HepG2 (cell line): ENCODE results near the gene CEP164. TPM values are rescaled to one million over a fixed set of nuclear protein-coding genes. Genes with fewer than 3 reads are reported as not detected.
A peak's percentile ranks its signal among the peaks of the same experiment; 100 is the strongest.

ENCODE experiments used
- FOSL2 ChIP-seq: sonication (generic); formaldehyde crosslinking; IDR thresholded peaks from 2 replicates; pipeline ENCODE4 v1.4.0; 2020; ENCODE audit warnings: missing genetic modification reagents
- FOXM1 ChIP-seq: sonication (generic); formaldehyde crosslinking; IDR thresholded peaks from 2 replicates; pipeline ENCODE4 v1.5.0; 2020; ENCODE audit warnings: missing genetic modification reagents
- GLI4 ChIP-seq: sonication (generic); formaldehyde crosslinking; IDR thresholded peaks from 2 replicates; pipeline ENCODE4 v1.5.1; 2020; ENCODE audit warnings: missing genetic modification reagents, mild to moderate bottlenecking, moderate library complexity, borderline replicate concordance
- HDAC6 ChIP-seq: fragments of 200-600 bp; sonication (generic); IDR thresholded peaks from 2 replicates; pipeline ENCODE4 v1.7.0; 2017; ENCODE audit warnings: mild to moderate bottlenecking, antibody characterized with exemption, low read length, low read depth
- HNF4A ChIP-seq: sonication (generic); formaldehyde crosslinking; IDR thresholded peaks from 2 replicates; pipeline ENCODE4 v1.4.0; 2020; ENCODE audit warnings: missing genetic modification reagents
- MIER2 ChIP-seq: IDR thresholded peaks from 2 replicates; pipeline ENCODE4 v1.6.1; 2016; ENCODE audit warnings: missing biosample characterization, missing genetic modification reagents
- MZF1 ChIP-seq: sonication (generic); formaldehyde crosslinking; IDR thresholded peaks from 2 replicates; pipeline ENCODE4 v1.8.1; 2023; ENCODE audit warnings: mild to moderate bottlenecking, missing genetic modification reagents, borderline replicate concordance
- RFXAP ChIP-seq: sonication (generic); formaldehyde crosslinking; IDR thresholded peaks from 2 replicates; pipeline ENCODE4 v1.4.0; 2020; ENCODE audit warnings: missing genetic modification reagents, borderline replicate concordance
- SNRNP70 ChIP-seq: fragments of 200-400 bp; formaldehyde crosslinking; IDR thresholded peaks from 2 replicates; pipeline ENCODE4 v1.6.1; 2017; ENCODE audit warnings: mild to moderate bottlenecking, low read depth, low read length, moderate library complexity
- SP4 ChIP-seq: sonication (generic); formaldehyde crosslinking; IDR thresholded peaks from 2 replicates; pipeline ENCODE4 v1.8.1; 2023; ENCODE audit warnings: mild to moderate bottlenecking, missing genetic modification reagents
- YY1 ChIP-seq: IDR thresholded peaks from 2 replicates; pipeline ENCODE4 v1.6.1; 2011; ENCODE audit warnings: low read length, low read depth, moderate library complexity, mild to moderate bottlenecking; ENCODE audit not compliant: insufficient read depth, insufficient replicate concordance
- ZNF256 ChIP-seq: sonication (generic); formaldehyde crosslinking; conservative IDR thresholded peaks from 2 replicates; pipeline ENCODE4 v1.4.0; 2020; ENCODE audit warnings: missing genetic modification reagents
- polyA plus RNA-seq, 8 experiments: library from polyadenylated mRNA; depleted of rRNA in 3 of 8; stranded (reverse) in 7 of 8; unstranded in 1 of 8; fragments of >200 nt; fragmentation: Illumina TruSeq in 4 of 8; extraction: Trizol in 4 of 8; gene quantifications; 2 replicates each; pipeline versions ENCODE4 v1.2.1 to v1.2.3, GENCODE V29; 2011 to 2016; ENCODE audit warnings: low read depth in 4 of 8, missing spikeins in 1 of 8, mixed read lengths in 1 of 8; ENCODE audit not compliant: insufficient read depth in 1 of 8
- total RNA-seq, 5 experiments: library from RNA; depleted of rRNA; stranded (reverse); fragments of >200 nt; fragmentation: Illumina TruSeq; extraction: Trizol; gene quantifications; 2 replicates each; pipeline ENCODE4 v1.2.3, GENCODE V29; 2016; ENCODE audit warnings: low read depth in 1 of 5
- TF ChIP-seq, protein P1 (sequence below): sonication (generic); formaldehyde crosslinking; IDR thresholded peaks from 2 replicates; pipeline ENCODE4 v1.5.1; 2020; ENCODE audit warnings: missing genetic modification reagents, mild to moderate bottlenecking, borderline replicate concordance
- TF ChIP-seq, protein P2 (sequence below), 2 experiments: sonication (generic) in 1 of 2; formaldehyde crosslinking in 1 of 2; IDR thresholded peaks; 2 replicates each; pipeline versions ENCODE4 v1.4.0 to v1.6.1; 2016 to 2020; ENCODE audit warnings: borderline replicate concordance in 1 of 2, low read depth in 1 of 2, mild to moderate bottlenecking in 1 of 2, missing genetic modification reagents in 1 of 2
- TF ChIP-seq, protein P3 (sequence below): sonication (generic); formaldehyde crosslinking; IDR thresholded peaks from 2 replicates; pipeline ENCODE4 v1.5.0; 2020; ENCODE audit warnings: mild to moderate bottlenecking, missing genetic modification reagents
- TF ChIP-seq, protein P4 (sequence below): sonication (generic); formaldehyde crosslinking; IDR thresholded peaks from 2 replicates; pipeline ENCODE4 v1.9.0; 2022; ENCODE audit warnings: missing genetic modification reagents, mild to moderate bottlenecking, borderline replicate concordance

The CEP164 gene
- total and polyA plus RNA-seq, 2 of the 13 experiments (the other 11 are each of a cell fraction or from before 2014, with no cell fraction given), result 11.4 to 15.2 TPM

DNA sequence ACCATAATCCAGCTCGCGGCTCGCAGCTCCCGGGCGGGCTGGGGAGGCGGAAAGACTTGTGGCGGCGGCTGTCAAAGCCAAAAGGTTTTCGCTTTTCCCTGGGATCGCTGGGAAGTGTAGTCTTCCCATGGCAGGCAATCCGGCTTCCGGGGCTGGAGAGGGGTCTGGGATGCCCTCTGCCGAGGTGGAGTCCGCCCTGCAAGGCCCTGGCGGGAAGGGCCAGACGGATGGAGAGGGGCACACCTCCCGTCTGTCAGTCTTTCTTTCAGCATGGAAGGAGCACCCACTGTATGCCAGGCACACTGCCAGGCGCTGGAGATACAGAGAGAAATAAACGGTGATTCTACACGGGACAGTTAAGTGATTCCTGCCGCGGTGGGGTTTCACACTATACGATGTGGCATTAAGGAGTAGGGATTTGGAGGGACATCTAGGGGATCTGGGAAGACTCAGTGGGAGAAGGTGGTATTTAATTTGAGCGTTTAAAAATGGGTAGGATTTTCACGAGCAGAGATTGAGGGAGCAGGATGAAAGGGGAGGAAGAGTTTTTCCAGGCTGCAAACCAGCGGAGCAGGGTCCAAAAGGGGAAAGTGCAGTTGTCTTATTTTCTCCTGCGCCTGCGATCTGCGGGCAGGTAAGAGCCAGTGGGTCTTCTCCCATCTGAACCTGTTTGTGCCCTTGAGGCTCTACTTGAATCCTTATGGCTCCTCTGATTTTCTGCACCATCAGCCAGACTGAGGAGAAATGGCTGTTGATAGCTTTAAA, 11.3 kb upstream of the CEP164 start, which contains the start of gene BACE1 (continued):
- TF ChIP-seq MZF1 (CRISPR knock-in tag), result no peak
- TF ChIP-seq, protein P1, sequence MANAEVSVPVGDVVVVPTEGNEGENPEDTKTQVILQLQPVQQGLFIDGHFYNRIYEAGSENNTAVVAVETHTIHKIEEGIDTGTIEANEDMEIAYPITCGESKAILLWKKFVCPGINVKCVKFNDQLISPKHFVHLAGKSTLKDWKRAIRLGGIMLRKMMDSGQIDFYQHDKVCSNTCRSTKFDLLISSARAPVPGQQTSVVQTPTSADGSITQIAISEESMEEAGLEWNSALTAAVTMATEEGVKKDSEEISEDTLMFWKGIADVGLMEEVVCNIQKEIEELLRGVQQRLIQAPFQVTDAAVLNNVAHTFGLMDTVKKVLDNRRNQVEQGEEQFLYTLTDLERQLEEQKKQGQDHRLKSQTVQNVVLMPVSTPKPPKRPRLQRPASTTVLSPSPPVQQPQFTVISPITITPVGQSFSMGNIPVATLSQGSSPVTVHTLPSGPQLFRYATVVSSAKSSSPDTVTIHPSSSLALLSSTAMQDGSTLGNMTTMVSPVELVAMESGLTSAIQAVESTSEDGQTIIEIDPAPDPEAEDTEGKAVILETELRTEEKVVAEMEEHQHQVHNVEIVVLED, result peak; percentile 65; the same call in 1 of the 2 replicates
- no peak for TF ChIP-seq MIER2 (CRISPR knock-in tag)
- TF ChIP-seq SNRNP70, result no peak
- no peak for TF ChIP-seq HDAC6
- peak; percentile 67 for TF ChIP-seq SP4 (CRISPR knock-in tag)
- peak; percentile 23; the same call in 1 of the 2 replicates for TF ChIP-seq FOSL2 (CRISPR knock-in tag)
- no peak for TF ChIP-seq FOXM1
- TF ChIP-seq, protein P2, sequence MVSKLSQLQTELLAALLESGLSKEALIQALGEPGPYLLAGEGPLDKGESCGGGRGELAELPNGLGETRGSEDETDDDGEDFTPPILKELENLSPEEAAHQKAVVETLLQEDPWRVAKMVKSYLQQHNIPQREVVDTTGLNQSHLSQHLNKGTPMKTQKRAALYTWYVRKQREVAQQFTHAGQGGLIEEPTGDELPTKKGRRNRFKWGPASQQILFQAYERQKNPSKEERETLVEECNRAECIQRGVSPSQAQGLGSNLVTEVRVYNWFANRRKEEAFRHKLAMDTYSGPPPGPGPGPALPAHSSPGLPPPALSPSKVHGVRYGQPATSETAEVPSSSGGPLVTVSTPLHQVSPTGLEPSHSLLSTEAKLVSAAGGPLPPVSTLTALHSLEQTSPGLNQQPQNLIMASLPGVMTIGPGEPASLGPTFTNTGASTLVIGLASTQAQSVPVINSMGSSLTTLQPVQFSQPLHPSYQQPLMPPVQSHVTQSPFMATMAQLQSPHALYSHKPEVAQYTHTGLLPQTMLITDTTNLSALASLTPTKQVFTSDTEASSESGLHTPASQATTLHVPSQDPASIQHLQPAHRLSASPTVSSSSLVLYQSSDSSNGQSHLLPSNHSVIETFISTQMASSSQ (IDR thresholded peaks at IDR 0.05; ENCODE audit: low read depth), result no peak
- TF ChIP-seq, protein P2 (CRISPR knock-in tag; IDR thresholded peaks at IDR 0.05; ENCODE audit: borderline replicate concordance), result peak; percentile 23; the same call in 1 of the 2 replicates
- 0 out of 2 replicates have a peak, but pooled peaks have one; percentile 27 for TF ChIP-seq RFXAP (CRISPR knock-in tag)
- peak; percentile 47 for TF ChIP-seq YY1
- peak; percentile 60 for TF ChIP-seq HNF4A (CRISPR knock-in tag)
- peak; percentile 83; the same call in 1 of the 2 replicates for TF ChIP-seq GLI4 (CRISPR knock-in tag)
- TF ChIP-seq, protein P3, sequence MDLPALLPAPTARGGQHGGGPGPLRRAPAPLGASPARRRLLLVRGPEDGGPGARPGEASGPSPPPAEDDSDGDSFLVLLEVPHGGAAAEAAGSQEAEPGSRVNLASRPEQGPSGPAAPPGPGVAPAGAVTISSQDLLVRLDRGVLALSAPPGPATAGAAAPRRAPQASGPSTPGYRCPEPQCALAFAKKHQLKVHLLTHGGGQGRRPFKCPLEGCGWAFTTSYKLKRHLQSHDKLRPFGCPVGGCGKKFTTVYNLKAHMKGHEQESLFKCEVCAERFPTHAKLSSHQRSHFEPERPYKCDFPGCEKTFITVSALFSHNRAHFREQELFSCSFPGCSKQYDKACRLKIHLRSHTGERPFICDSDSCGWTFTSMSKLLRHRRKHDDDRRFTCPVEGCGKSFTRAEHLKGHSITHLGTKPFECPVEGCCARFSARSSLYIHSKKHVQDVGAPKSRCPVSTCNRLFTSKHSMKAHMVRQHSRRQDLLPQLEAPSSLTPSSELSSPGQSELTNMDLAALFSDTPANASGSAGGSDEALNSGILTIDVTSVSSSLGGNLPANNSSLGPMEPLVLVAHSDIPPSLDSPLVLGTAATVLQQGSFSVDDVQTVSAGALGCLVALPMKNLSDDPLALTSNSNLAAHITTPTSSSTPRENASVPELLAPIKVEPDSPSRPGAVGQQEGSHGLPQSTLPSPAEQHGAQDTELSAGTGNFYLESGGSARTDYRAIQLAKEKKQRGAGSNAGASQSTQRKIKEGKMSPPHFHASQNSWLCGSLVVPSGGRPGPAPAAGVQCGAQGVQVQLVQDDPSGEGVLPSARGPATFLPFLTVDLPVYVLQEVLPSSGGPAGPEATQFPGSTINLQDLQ (CRISPR knock-in tag), result no peak
- no peak for TF ChIP-seq ZNF256 (CRISPR knock-in tag)
- TF ChIP-seq, protein P4, sequence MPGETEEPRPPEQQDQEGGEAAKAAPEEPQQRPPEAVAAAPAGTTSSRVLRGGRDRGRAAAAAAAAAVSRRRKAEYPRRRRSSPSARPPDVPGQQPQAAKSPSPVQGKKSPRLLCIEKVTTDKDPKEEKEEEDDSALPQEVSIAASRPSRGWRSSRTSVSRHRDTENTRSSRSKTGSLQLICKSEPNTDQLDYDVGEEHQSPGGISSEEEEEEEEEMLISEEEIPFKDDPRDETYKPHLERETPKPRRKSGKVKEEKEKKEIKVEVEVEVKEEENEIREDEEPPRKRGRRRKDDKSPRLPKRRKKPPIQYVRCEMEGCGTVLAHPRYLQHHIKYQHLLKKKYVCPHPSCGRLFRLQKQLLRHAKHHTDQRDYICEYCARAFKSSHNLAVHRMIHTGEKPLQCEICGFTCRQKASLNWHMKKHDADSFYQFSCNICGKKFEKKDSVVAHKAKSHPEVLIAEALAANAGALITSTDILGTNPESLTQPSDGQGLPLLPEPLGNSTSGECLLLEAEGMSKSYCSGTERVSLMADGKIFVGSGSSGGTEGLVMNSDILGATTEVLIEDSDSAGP (CRISPR knock-in tag), result peak; percentile 61; the same call in 1 of the 2 replicates
